Activated T-cell treated with anti-CD3 and anti-CD28 coated beads for 4 hours (primary cell): ENCODE results near the gene PGM5.

Experiments
- DNase-seq: peaks from one replicate; pipeline ENCODE4 v3.0.0-alpha.2; 2020

PGM5 gene

DNA sequence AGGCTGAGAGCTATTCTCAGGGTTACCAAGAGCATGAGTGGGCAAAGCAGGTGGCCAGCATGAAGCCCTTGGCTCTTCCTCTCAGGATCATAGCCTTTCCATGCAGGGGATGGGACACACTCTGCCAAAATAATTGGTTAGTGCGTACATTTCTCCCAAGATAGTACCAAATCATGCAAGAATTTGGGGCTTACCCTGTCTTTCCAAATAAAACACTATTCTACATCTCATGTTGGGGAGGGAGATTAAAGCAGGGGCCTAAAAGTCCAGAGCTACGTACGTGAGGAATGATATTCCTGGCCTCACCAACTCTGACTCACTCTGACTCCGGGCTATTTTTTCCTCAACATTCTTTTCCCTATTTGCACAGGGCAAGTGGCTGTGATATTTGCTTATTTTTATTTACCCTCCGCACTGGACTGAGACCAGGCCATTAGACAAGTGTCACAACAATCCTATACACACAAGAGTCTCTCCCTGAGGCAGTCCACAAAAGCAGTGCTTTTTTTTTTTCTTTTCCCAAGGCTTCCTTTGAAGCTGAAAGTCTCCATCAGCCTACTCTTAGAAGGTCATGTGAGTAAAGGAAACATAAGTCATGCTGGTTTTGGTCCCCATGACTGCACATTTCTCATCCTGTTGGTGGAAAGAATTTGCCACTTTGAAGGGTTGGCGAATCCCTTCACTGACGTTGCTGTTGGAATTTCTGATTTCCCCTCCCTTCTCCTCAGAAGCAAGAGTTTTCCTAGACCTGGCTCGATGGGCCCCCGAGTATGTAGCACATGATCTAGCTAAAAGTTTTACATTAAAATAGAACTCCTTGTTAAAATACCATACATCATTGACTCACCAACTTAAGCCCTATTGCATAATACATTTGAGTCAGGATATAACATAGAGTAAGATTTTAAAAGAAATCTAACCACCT is 144.3 kb downstream of the PGM5 start:
- DNase-seq, result no peak

DNA sequence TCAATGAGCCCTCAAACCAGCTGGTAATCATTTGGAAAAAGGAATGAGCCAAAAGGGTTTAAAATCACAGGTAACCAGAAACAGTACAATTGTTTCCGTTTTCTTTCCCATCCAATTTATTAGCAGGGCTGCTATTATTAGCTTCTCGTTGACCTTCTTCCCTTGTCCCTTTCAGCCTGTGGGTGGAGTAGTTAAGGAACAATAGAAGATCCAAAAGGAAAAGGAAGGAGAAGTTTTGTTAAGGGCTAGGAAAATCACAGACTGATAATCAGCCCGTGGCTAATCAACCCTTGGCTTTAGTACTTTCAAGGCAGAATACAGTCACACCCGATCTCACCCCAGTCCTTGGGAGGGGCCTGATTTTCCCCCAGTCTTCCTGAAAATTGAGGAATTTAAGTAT is 145.9 kb downstream of the PGM5 start:
- DNase-seq, result no peak

DNA sequence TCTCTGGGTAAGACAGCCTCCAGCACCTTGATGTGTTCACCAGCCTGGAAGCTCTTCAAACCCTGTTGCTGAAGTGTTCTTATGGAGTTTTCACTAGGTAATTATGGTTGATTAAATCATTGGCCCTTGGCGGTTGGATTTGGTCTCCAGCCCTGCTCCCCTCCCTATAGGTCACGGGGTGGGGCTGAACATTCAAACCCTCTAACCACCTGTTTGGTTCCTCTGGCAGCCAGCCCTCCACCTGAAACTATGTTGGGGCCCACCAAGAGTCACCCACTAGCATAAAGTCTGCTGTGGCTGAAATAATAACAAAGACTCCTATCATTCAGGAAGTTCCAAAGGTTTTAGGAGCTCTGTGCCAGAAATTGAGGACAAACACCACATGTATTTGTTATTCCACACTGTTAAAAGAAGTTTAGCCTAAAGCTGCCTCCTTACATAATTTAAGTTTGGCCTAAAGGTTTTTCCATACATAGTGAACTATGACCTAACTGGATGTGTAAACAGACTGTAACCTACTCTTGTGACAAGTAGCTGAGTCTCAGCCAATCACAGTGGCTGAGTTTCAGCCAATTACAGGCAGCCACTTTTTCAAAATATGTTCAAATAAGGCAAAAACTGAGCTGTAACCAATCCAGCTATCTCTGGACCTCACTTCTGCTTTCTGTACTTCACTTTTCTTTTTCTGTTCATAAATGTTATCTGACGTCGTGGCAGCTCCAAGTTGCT is 149.4 kb downstream of the PGM5 start:
- DNase-seq, result no peak

DNA sequence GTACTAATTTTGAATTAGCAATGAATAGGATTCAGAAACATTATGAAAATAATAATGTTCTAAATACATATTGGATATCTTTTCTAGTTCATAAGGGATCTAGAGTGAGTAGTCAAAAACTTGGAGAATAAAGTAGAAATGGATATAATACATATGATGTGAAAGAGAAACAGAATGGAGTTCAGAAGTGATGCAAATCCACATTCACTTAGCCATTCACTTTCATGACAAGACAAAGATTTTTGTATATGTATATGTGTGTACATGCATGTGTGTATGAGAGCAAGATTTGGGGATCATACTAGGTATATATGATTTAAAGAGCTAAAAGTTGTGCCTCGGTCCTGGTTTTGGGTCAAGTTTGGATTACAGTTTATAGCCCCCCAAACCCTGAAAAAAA is 150.1 kb downstream of the PGM5 start:
- no peak for DNase-seq

DNA sequence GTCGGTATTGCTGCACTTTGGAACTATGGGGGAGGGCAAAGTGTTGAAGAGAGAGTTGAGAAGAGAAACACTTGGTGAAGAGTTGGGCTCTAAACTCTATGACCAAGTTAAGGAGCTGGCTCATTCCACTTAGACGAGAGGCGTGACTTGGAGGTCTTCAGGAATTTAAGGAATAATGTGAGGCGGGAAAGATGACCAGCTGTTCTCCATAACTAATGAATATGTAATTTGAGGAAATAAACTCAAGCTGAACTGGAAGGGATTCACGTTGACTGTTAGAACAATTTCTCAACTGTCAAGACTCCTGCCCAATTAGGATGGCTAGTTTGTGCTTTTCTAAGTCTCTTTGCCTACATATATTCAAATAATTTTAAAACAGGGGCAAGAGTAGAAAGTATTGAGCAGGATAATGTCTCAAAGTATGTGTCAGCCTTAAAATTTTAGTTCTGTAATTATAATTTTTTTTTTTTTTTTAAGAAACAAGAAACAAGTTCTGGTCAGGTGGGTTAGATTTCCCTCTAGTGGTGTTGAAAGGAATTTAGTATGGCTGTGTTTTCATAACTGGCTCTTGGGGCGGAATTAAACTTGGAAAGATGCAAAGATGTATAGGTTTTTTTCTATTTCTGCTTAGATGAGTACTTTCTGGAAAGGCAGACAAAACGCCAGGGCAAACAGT is 150.9 kb downstream of the PGM5 start:
- no peak for DNase-seq

DNA sequence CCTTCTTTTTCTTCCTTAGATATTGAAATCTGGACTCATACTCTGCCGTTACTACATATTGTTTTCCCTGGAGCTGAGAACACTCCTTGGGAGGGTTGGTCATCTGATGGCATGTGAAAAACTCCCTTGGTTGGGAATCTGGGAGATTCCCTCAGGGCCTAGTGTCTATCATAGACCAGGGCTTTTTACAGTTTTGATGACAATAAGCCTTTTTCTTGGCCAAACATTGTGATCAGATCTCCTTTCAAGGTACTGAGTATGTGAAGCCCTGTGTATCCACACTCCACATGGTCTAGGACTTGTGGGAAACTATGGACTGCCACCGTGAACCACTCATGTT is 151.4 kb downstream of the PGM5 start:
- no peak for DNase-seq

DNA sequence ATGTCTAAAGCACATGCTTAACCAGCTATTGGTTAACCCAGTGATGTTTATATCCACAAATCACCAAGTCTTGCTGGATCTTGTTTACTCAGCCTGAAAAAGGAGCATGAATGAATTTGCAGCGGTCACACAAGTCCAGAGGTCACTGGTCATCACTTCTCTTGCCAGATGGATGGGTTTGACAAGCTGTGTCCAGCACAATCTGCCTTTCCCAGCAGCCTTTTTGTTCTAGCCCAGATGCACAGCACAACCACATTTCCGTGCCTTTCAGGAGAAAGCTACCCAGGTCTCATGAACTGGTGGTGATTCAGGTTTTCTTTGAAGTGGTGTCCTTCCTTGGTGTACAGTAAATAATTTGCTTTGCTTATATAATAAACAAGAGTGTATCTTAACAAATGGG is 152.1 kb downstream of the PGM5 start:
- DNase-seq, result no peak

DNA sequence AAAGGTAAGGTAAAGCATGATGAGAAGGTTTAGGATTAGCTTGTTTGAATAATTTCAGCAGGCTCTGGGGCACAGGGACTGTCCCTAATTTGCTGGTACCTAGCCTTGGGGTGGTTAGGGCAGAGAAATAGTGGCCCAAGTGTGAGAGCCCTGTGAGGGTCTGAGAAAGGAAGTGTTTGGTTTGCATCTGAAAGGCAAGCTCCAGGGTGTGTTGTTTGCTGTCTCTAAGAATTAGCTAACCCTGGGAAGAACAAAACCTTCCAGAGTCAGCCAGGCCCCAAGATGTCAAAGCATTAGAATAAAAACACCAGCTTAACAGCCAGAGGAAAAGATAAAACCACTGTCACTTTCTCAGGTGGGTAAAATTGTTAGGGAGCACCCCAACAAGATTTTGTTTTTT is 153.3 kb downstream of the PGM5 start:
- DNase-seq, result no peak

DNA sequence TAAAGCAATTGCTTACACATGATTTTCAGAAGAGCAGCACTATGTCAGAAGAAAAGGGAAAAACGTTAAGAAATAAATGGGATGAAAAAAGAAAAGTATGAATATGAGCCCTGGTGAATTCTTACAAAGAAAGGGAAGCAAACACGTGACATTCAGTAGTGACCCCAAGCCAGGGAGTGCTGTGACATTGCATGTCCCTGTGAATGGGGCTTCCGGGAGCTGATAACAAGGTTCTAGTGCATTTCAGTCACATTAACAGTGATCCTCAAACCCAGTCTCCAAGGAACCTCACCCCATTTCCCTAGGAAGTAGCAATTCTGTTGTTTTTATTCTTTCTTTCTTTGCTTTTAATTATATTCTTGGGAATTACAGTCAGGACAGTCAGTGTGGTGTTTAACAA is 157.0 kb downstream of the PGM5 start:
- no peak for DNase-seq

DNA sequence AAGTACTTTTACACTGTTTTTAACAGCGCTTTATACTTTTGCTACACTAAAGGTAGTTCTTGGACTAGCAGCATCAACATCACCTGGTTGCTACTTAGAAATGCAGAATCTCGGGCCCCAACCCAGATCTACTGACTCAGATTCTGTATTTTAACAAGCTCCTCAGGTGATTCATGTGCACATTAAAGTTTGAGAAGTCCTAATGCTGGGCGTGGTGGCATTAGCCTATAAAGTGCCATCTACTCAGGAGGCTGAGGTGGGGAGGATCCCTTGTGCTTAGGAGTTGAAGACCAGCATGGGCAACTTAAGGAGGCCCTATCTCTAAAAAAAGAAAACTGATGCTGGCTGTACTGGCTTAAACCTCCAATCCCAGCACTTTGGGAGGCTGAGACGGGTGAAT is 157.6 kb downstream of the PGM5 start:
- no peak for DNase-seq

DNA sequence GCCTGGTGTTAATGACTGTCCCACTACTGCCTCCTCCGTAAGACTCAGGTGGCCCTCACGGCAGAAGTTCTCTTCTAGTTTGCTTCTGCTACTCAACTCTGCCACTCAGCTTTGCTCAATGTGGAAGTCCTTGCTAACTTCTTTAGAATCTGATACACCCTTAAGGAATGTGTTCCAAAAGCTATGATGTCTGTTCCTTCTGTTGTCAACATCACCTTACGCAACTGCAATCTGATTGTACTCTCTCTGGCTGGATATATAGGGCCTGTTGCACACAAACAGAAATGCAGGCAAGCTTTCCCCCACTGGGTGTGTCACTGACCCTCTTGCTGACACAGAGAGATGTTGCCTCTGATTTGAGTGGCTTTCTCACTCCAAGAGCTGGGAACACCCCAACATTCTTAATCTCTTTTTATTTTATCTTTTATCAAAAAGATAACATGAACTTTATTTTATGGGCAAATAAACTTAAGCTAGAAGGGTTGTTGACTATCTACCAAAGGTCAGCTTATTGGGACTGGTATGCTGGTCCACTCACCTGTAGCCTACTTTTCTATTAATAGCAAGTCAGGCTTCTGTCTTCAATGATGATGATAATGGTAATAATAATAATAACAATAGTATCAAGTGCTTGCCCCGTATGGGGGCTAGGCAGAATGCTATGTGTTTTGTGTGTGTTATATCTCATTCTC is 159.1 kb downstream of the PGM5 start:
- no peak for DNase-seq

DNA sequence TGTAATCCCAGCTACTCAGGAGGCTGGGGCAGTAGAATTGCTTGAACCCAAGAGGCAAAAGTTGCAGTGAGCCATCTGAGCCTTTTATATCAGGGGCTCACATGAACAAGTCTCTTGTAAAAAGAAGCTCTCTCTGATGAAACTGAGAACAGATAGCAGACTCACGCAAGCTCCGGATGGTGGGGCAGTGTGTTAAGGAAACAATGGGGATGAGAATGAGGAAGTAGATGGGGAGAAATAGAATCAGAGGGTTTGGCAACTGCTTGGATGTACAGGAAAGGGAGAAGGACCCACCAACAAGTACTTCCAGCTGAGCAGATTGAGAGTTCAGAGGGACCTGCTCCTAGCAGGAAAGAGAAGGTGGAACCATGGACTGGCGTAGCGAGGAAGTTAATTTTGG is 165.7 kb downstream of the PGM5 start:
- no peak for DNase-seq

DNA sequence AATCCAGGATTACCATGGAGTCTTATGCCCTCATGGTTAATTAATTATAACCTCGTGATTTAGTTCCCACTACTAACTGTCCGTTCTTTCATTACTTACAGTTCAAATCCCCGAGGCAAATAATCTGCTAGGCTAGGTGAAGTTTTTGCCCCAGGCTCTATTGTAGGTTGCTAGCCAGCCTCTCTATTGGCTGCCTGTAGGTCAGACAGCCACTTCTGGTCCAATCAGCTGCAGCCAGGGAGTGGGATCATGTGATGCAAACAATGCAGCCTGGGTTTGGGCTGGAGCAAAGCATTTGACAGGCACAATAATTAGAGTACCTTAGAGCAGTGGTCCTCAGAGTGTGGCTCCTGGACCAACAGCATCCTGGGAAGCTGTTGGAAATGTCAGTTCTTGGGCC is 166.5 kb downstream of the PGM5 start:
- no peak for DNase-seq

DNA sequence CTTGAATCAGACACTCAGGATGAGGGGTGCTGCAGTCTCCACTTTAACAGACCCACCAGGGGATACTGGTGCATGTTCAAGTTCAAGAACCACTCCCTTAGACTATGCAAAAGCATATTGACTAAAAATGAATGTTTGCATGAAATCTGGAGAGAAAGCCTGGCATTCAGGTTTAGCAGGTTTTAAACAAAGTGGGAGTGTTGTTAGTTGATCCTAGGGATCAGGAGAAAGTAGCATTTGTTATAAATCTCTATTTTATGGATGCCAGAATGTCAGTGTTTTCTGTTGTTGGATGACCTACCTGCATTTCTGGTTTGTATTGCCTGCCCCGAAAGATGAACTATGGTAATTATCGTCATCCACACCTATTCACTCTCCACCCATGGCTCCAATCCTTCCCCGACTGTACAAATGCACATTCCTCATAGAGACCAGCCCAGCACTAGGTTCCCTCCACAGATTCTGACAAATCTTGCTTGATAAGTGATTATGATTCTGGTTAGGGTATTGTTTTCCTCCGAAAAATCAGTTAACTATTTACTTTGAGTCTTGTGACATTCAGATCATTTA is 167.0 kb downstream of the PGM5 start:
- no peak for DNase-seq

DNA sequence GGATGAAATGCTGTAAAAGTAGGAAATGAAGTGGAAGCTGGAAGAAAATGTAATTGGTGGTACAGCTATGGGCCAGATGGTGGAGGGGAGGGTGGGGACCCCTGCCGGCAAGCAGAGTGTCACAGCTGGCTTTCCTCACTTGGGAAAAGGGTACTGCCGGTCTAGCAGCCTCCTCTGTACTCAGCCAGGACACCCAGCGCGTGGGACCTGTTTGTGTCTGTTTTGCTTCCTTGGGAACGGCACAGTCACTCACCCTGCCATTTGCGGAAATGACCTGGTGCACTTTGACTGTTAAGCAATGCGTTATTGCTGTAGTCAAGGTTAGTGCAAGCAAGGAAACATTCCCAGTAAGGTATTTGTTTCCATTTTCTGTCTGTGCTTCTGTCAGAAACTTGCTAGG is 174.2 kb downstream of the PGM5 start:
- DNase-seq, result no peak

DNA sequence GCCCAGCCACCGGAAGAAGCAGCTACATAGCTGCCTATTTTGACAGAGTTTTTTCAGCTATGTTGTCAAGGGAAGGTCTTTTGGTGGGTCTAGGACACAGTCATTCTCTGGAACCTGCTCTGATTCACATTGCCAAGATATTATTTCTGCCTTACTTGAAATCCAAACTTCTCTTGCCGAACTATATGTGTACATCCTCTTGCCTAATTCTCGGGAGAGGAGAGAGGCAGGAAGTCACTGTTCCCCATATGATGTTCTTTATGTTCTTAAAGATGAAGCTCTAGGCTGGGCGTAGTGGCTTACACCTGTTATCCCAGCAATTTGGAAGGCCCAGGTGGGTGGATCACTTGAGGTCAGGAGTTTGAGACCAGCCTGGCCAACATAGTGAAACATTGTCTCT is 175.7 kb downstream of the PGM5 start:
- no peak for DNase-seq

DNA sequence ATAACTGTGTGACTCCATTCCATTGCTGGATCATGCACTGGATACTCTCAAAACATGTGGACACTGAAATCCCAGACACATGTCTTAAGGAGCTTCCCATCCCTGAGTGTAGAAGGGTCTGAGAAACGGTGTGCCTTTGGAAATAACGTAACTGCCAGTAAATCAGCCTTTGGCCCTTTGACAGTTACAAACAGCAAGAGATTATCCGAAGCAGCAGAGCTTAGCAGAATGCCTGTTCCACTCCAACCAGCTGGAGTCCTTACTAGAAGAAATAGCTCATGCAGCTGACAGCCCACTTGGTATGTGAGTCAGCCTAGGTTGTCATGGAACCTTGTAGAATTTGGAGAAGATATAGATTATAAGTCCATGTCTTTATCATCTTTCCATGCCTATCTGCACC is 177.3 kb downstream of the PGM5 start:
- no peak for DNase-seq

DNA sequence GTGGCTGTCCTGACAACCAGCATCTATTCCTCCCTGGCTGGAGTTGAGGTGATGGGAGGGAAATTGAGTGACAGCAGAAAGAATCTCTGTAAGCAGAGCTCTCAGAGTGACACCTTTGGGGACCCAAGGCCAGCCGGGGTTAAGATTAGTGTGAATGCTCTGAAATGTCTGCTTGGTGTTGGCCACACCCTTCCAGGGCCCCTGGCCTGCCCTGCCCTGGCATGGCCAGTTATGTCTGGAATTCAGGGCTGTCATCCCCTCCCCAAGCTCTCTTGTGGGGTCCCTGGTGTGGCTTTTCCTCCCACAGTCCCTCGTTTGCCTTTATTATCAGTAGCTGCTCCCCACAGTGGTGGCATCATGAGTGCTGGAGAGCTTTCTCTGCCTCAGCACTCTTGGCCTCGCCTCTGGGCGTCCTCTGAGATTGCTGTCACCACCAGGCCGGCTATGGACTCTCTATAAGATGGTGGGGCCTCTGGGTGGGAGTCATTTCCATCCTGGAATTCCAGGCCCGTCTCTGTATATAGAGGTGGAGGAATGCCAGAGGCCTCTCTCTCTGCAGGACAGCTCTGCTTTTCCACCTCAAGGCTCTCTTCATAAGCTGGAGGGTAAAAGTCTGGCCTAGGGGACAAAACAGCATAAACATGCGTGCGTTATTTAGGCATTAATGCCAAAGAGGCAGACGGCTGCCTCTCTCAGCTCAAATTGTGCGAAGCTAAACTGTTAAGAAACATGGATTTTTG is 180.6 kb downstream of the PGM5 start:
- DNase-seq, result no peak

DNA sequence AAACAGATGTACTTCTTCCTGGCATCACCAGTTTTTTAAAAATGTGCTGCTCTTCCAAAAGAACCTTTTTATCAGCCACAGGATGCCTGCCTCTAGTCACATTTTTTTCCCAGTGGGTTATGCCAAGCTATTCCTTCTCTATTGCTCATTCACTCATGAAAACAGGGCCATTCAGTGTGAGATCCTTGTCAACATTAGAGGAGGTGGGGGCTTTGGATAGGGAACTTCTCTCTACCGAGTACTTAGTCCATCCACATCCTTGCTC is 181.1 kb downstream of the PGM5 start:
- DNase-seq, result no peak

DNA sequence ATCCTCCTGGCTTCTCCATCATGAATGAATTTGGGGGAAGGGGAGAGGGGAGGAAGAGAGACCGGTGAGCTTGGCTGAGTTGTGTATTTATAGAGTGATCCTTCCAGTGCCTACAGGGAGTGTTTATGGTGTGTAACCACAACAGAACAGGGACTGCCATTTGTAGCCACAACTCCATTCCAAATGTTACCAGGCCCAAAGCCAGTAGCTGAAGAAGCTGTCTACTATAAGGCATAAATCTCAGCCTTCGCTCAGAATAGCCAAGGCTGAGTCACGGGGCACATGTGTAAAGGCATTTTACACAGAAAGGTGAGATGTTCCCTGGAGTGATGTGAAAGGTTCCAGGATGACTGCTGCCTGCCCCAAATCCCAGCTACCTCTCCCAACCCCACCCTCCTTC is 181.8 kb downstream of the PGM5 start:
- no peak for DNase-seq

DNA sequence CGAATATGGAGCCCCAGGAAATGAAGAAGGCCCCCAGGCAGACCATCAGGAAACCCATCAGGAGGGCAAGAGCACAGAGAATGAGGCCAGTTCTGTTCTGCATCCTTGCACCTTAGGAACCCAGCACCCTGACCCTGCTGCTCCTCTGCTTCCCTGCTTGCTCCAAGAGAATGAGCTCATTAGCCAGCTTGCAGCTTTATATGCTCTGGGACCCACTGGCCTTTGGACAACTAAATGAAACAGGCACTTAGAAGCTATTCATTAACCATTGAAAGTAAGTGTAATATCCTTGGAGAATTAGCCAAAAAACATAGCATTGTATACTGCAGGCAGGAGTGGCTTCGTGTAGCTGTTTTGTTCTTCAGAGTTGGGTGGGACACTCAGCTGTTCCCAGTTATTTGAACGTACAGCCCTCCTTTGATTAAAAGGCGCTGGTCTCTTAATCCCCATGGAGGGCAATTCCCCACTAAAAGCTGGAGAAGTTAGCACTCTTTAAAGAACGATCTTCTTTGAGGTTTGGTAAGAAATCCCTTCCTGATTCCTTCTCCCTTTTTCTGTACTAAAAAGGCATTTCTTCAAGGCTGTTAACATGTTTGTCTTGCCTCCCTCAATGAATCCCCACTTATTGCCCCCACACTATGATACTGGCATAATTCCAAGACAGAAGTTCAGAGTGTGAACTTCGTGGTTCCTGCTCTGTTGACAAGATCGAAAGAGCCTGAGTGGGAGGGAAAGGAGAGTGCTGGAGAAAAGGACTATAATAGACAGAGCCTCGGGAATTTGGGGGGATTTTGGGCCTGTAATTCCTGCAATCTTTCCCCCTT is 184.5 kb downstream of the PGM5 start, which contains the start of gene TMEM252:
Gene TMEM252, minus strand, starts transcription at position 172 of the 824 bp plus-strand sequence. Its CDS starts 69 bp downstream, at position 103.
- no peak for DNase-seq

DNA sequence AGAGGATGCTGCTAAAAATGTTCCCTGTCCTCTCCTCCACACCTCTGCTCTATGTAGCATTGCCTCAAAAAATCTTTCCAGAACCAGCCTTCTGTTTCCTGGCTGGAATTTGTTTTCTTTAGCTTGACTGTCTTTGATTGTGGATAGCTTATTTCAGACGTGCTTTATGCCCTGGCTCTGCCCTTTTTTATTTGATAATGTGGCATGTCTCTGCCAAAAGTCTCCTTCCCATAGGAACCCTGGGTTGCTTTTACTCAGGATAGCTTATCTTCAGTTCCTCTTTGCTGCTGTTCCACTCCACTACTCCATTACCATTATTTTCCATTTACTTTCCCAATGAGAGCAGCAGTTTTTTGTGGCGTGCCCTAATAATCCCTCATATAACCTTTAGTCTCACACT is 185.2 kb downstream of the PGM5 start:
- no peak for DNase-seq
